ENCODE measurements around the gene LEFTY1.

LEFTY1 gene

GRCh38 chr1:225915538-225915991 is 26.6 kb upstream of the LEFTY1 start:
- in situ Hi-C loops (cut with MboI; ENCODE audit: low sequenced_read_pairs), result no loop called here

GRCh38 chr1:225914947-225915346 is 26.0 kb upstream of the LEFTY1 start:
- in situ Hi-C loops (cut with MboI; ENCODE audit: low sequenced_read_pairs), result no loop called here

- in situ Hi-C loops (cut with MboI; ENCODE audit: low sequenced_read_pairs), result no loop called here
Observed at GRCh38 chr1:225914391-225914790, 25.4 kb upstream of the LEFTY1 start.

GRCh38 chr1:225911191-225912130 is 22.5 kb upstream of the LEFTY1 start:
- in situ Hi-C loops (cut with MboI; ENCODE audit: low sequenced_read_pairs), result no loop called here

- in situ Hi-C loops (cut with MboI; ENCODE audit: low sequenced_read_pairs), result no loop called here
Observed at GRCh38 chr1:225909477-225909876, 20.5 kb upstream of the LEFTY1 start.

GRCh38 chr1:225908773-225909172 is 19.8 kb upstream of the LEFTY1 start:
- in situ Hi-C loops (cut with MboI; ENCODE audit: low sequenced_read_pairs), result no loop called here

GRCh38 chr1:225908013-225908640 is 19.2 kb upstream of the LEFTY1 start:
- in situ Hi-C loops (cut with MboI; ENCODE audit: low sequenced_read_pairs), result no loop called here

GRCh38 chr1:225907341-225907740 is 18.4 kb upstream of the LEFTY1 start:
- in situ Hi-C loops (cut with MboI; ENCODE audit: low sequenced_read_pairs), result no loop called here

GRCh38 chr1:225906467-225906866 is 17.5 kb upstream of the LEFTY1 start:
- in situ Hi-C loops (cut with MboI; ENCODE audit: low sequenced_read_pairs), result no loop called here

- in situ Hi-C loops (cut with MboI; ENCODE audit: low sequenced_read_pairs), result no loop called here
Observed at GRCh38 chr1:225903623-225904022, 14.7 kb upstream of the LEFTY1 start.

GRCh38 chr1:225899044-225899925 is 10.3 kb upstream of the LEFTY1 start:
- in situ Hi-C loops (cut with MboI; ENCODE audit: low sequenced_read_pairs), result no loop called here

- in situ Hi-C loops (cut with MboI; ENCODE audit: low sequenced_read_pairs), result no loop called here
Observed at GRCh38 chr1:225897595-225898514, 8.9 kb upstream of the LEFTY1 start.

GRCh38 chr1:225896937-225897549 is 8.1 kb upstream of the LEFTY1 start:
- in situ Hi-C loops (cut with MboI; ENCODE audit: low sequenced_read_pairs), result no loop called here

GRCh38 chr1:225896494-225896893 is 7.5 kb upstream of the LEFTY1 start:
- in situ Hi-C loops (cut with MboI; ENCODE audit: low sequenced_read_pairs), result no loop called here

GRCh38 chr1:225892307-225892706 is 3.4 kb upstream of the LEFTY1 start:
- in situ Hi-C loops (cut with MboI; ENCODE audit: low sequenced_read_pairs), result no loop called here

GRCh38 chr1:225891229-225891972 is 2.5 kb upstream of the LEFTY1 start:
- in situ Hi-C loops (cut with MboI; ENCODE audit: low sequenced_read_pairs), result no loop called here

- in situ Hi-C loops (cut with MboI; ENCODE audit: low sequenced_read_pairs), result no loop called here
Observed at GRCh38 chr1:225890346-225891228, 1.6 kb upstream of the LEFTY1 start.

GRCh38 chr1:225889743-225890142 is 797 bp upstream of the LEFTY1 start:
- in situ Hi-C loops (cut with MboI; ENCODE audit: low sequenced_read_pairs), result no loop called here

Measured in hTERT RPE-1 (cell line).